ENCODE measurements around the gene SCN5A. TPM values are rescaled to one million over a fixed set of nuclear protein-coding genes. Genes with fewer than 3 reads are reported as not detected.

SCN5A gene
- total and polyA plus RNA-seq, 2 of the 13 experiments (the other 11 are each of a cell fraction or from before 2014, with no cell fraction given), result 0.22 TPM; not detected in 1

- TF ChIP-seq ZNF788 (CRISPR knock-in tag; IDR thresholded peaks at IDR 0.05; ENCODE audit: borderline replicate concordance), result no peak
- TF ChIP-seq CAMTA2 (CRISPR knock-in tag; IDR thresholded peaks at IDR 0.05; ENCODE audit: borderline replicate concordance), result no peak
- TF ChIP-seq ZNF280D (CRISPR knock-in tag; IDR thresholded peaks at IDR 0.05), result no peak
- TF ChIP-seq JARID2 (CRISPR knock-in tag; IDR thresholded peaks at IDR 0.05; ENCODE audit: insufficient replicate concordance), result no peak
- TF ChIP-seq, protein P1, sequence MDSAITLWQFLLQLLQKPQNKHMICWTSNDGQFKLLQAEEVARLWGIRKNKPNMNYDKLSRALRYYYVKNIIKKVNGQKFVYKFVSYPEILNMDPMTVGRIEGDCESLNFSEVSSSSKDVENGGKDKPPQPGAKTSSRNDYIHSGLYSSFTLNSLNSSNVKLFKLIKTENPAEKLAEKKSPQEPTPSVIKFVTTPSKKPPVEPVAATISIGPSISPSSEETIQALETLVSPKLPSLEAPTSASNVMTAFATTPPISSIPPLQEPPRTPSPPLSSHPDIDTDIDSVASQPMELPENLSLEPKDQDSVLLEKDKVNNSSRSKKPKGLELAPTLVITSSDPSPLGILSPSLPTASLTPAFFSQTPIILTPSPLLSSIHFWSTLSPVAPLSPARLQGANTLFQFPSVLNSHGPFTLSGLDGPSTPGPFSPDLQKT (CRISPR knock-in tag; IDR thresholded peaks at IDR 0.05; ENCODE audit: borderline replicate concordance), result no peak
Observed at GRCh38 chr3:38560996-38561717, 88.3 kb downstream of the SCN5A start (continued).

GRCh38 chr3:38560284-38560683 is 89.2 kb downstream of the SCN5A start:
- FAIRE-seq (no peak), ATAC-seq (peak; percentile 68), DNase-seq (ENCODE audit: low spot score) (no peak)
- BruUV-seq (replicated peaks), result no TSS peak
- POLR2A ChIA-PET, result no interaction called here
- CTCF ChIA-PET (ENCODE audit: low intra/inter-chr PET ratio, low total read pairs), result no interaction called here
- Histone ChIP-seq H3K27me3 (ENCODE audit: control insufficient read depth in 1 of 2, insufficient read depth in 2 of 2, low read length in 2 of 2) (peaks cover 1 to 19% of the 10 kb centered on the region in 2 experiments; a peak in 1 of 5 replicates), H3K79me2 (ENCODE audit: insufficient read depth, low read length) (no peaks in the 10 kb centered on the region), H3K27ac (ENCODE audit: extremely low read length, insufficient read depth, low read length) (no peak overlapping the region), H3K4me1 (ENCODE audit: insufficient read depth, low read length) (no peaks in the 10 kb centered on the region), H3K36me3 (replicated peaks in 1 of 2; ENCODE audit: control insufficient read depth in 1 of 2, insufficient read depth in 2 of 2, low read length in 2 of 2) (no peaks in the 10 kb centered on the region), H3K9me3 (ENCODE audit: low read length) (no peaks in the 10 kb centered on the region), H2AFZ (ENCODE audit: low read length) (no peak overlapping the region), H3K9ac (ENCODE audit: insufficient read depth, low read depth, low read length) (no peak overlapping the region), H4K20me1 (ENCODE audit: insufficient read depth, low read length) (peaks cover 2% of the 10 kb centered on the region; the same call in 1 of the 2 replicates), H3K4me3 (replicated peaks in 1 of 3; ENCODE audit: insufficient read depth in 1 of 3, low read depth in 2 of 3, low read length in 3 of 3) (no peak overlapping the region), H3K4me2 (ENCODE audit: low read depth, low read length) (no peak overlapping the region)
- 50% methylated on average over 2 of the region's 6 CpGs for WGBS (ENCODE audit: low lambda C conversion rate)
- intact Hi-C loops (cut with micrococcal nuclease; ENCODE audit: unreplicated experiment) (no loop called here), in situ Hi-C loops (cut with HindIII; ENCODE audit: extremely low pct_ligation_motif_present, low pct_unique_long_range_greater_than_20kb) (no loop called here)
- TF ChIP-seq BRD4 (CRISPR knock-in tag; IDR thresholded peaks at IDR 0.05), result no peak
- no peak for TF ChIP-seq ZNF747 (CRISPR knock-in tag; IDR thresholded peaks at IDR 0.05; ENCODE audit: borderline replicate concordance)
- TF ChIP-seq CBX5 (CRISPR knock-in tag; IDR thresholded peaks at IDR 0.05; ENCODE audit: borderline replicate concordance), result no peak
- TF ChIP-seq ZNF160 (CRISPR knock-in tag; IDR thresholded peaks at IDR 0.05), result no peak
